Measurements from ENCODE around the gene MRPS6. TPM values are rescaled to one million over a fixed set of nuclear protein-coding genes. Genes with fewer than 3 reads are reported as not detected.

The MRPS6 gene
- total RNA-seq, 1 donor from 2014 or later: 129 TPM

- Mint-ChIP-seq H3K9me3 (peaks cover 3% of the 10 kb centered on the region), H3K36me3 (peaks cover 22% of the 10 kb centered on the region), H3K27ac (no peak overlapping the region), H3K27me3 (ENCODE audit: low read depth) (no peaks in the 10 kb centered on the region), H3K4me3 (no peak overlapping the region), H3K4me1 (peaks cover 17% of the 10 kb centered on the region)
- no peak for TF ChIP-seq CTCF (IDR thresholded peaks at IDR 0.05; ENCODE audit: unreplicated experiment)
- no peak for DNase-seq (ENCODE audit: low spot score in 2 of 2, unreplicated experiment in 2 of 2)
Observed at GRCh38 chr21:34186109-34186719, 112.8 kb downstream of the MRPS6 start.

- H3K27ac Mint-ChIP-seq: no peak overlapping the region
- no peak overlapping the region for H3K4me3 Mint-ChIP-seq
- H3K36me3 Mint-ChIP-seq: peaks cover 18% of the 10 kb centered on the region
- peaks cover 20% of the 10 kb centered on the region for H3K4me1 Mint-ChIP-seq
- H3K27me3 Mint-ChIP-seq (ENCODE audit: low read depth): no peaks in the 10 kb centered on the region
- DNase-seq (ENCODE audit: low spot score in 2 of 2, unreplicated experiment in 2 of 2): no peak
- TF ChIP-seq CTCF (IDR thresholded peaks at IDR 0.05; ENCODE audit: unreplicated experiment): no peak
- peaks cover 3% of the 10 kb centered on the region for H3K9me3 Mint-ChIP-seq
Observed at GRCh38 chr21:34187935-34188334, 114.6 kb downstream of the MRPS6 start.

GRCh38 chr21:34189506-34189905, 116.1 kb downstream of the MRPS6 start:
- no peaks in the 10 kb centered on the region for H3K27me3 Mint-ChIP-seq (ENCODE audit: low read depth)
- no peak overlapping the region for H3K4me3 Mint-ChIP-seq

GRCh38 chr21:34190576-34191321, 117.4 kb downstream of the MRPS6 start:
- no peak for TF ChIP-seq CTCF (IDR thresholded peaks at IDR 0.05; ENCODE audit: unreplicated experiment)
- H3K27ac Mint-ChIP-seq: peak overlapping the region; percentile 10
- H3K9me3 Mint-ChIP-seq: peaks cover 8% of the 10 kb centered on the region
- H3K36me3 Mint-ChIP-seq: peaks cover 13% of the 10 kb centered on the region
- peaks cover 20% of the 10 kb centered on the region for H3K4me1 Mint-ChIP-seq
- H3K4me3 Mint-ChIP-seq: no peak overlapping the region
- no peaks in the 10 kb centered on the region for H3K27me3 Mint-ChIP-seq (ENCODE audit: low read depth)
- DNase-seq (ENCODE audit: low spot score in 2 of 2, unreplicated experiment in 2 of 2): no peak

More at GRCh38 chr21:34189506-34189905, 116.1 kb downstream of the MRPS6 start:
- no peak overlapping the region for H3K27ac Mint-ChIP-seq
- H3K9me3 Mint-ChIP-seq: peaks cover 8% of the 10 kb centered on the region
- peaks cover 20% of the 10 kb centered on the region for H3K4me1 Mint-ChIP-seq
- H3K36me3 Mint-ChIP-seq: peaks cover 14% of the 10 kb centered on the region
- DNase-seq (ENCODE audit: low spot score in 2 of 2, unreplicated experiment in 2 of 2): no peak
- no peak for TF ChIP-seq CTCF (IDR thresholded peaks at IDR 0.05; ENCODE audit: unreplicated experiment)

- no peak overlapping the region for H3K27ac Mint-ChIP-seq
- peaks cover 13% of the 10 kb centered on the region for H3K36me3 Mint-ChIP-seq
- DNase-seq (ENCODE audit: low spot score in 2 of 2, unreplicated experiment in 2 of 2): no peak
- no peaks in the 10 kb centered on the region for H3K27me3 Mint-ChIP-seq (ENCODE audit: low read depth)
- no peak for TF ChIP-seq CTCF (IDR thresholded peaks at IDR 0.05; ENCODE audit: unreplicated experiment)
- H3K4me1 Mint-ChIP-seq: peaks cover 20% of the 10 kb centered on the region
- peaks cover 8% of the 10 kb centered on the region for H3K9me3 Mint-ChIP-seq
- no peak overlapping the region for H3K4me3 Mint-ChIP-seq
Observed at GRCh38 chr21:34191876-34192275, 118.5 kb downstream of the MRPS6 start.

Other genes with a start within 250 kb of the MRPS6 start
- 156 to 159 TPM (median 158 TPM) in 3 replicates for gene ATP5PO, start 157.8 kb upstream of the MRPS6 start, total RNA-seq
- 53.9 to 56.8 TPM (median 54.9 TPM) in 3 replicates for gene SLC5A3, start within 50 bp of the MRPS6 start, total RNA-seq